Activated B cell treated with CpG ODN at 0.5 μM for 24 hours (primary cell): ENCODE measurements around the gene DSCAML1. TPM values are rescaled to one million over a fixed set of nuclear protein-coding genes. Genes with fewer than 3 reads are reported as not detected.

Source experiments
- ATAC-seq: fragments of 200-7000 bp; cut with Tn5 transposase; one replicate; pipeline ENCODE4 v1.10.0; 2021; ENCODE audit warnings: low read depth, mild to moderate bottlenecking, moderate library complexity
- CTCF ChIA-PET: fragments of 350-600 bp; sonication (Branson Sonifier 250); formaldehyde crosslinking; loops from one replicate; lab custom pipeline; 2021; ENCODE audit warnings: antibody characterized with exemption; lab: Charles Lee
- POLR2A ChIA-PET: fragments of 350-600 bp; sonication (Branson Sonifier 250); formaldehyde crosslinking; loops from one replicate; lab custom pipeline; 2021; ENCODE audit warnings: antibody characterized with exemption; lab: Charles Lee
- DNase-seq: peaks from one replicate; pipeline ENCODE4 v3.0.0; 2022
- H3K27ac Mint-ChIP-seq: one replicate; pipeline ENCODE4 v1.8.0; 2020; ENCODE audit warnings: mixed read lengths
- H3K27me3 Mint-ChIP-seq: one replicate; pipeline ENCODE4 v1.8.0; 2021; ENCODE audit warnings: mixed read lengths
- H3K36me3 Mint-ChIP-seq: one replicate; pipeline ENCODE4 v1.8.0; 2021; ENCODE audit warnings: low read depth, mixed read lengths
- H3K4me1 Mint-ChIP-seq: one replicate; pipeline ENCODE4 v1.8.0; 2021; ENCODE audit warnings: mixed read lengths
- H3K4me3 Mint-ChIP-seq: one replicate; pipeline ENCODE4 v1.8.0; 2020; ENCODE audit warnings: mild to moderate bottlenecking, mixed read lengths
- H3K9me3 Mint-ChIP-seq: one replicate; pipeline ENCODE4 v1.8.0; 2020; ENCODE audit warnings: mixed read lengths
- intact Hi-C: fragments of 100-400 bp; cut with micrococcal nuclease; formaldehyde crosslinking; loops from one replicate; pipeline ENCODE4 v1.15.1; 2024
- total RNA-seq: library from RNA; stranded (reverse); gene quantifications from 2 replicates; pipeline ENCODE4 v1.2.3, GENCODE V29; 2022
- TF ChIP-seq, protein P1 (sequence below): fragments of 200-600 bp; IDR thresholded peaks from one replicate; pipeline ENCODE4 v1.8.0; 2022; ENCODE audit warnings: antibody characterized with exemption, mild to moderate bottlenecking

The DSCAML1 gene
- total RNA-seq, 1 donor from 2014 or later = 3.6 TPM

DNA sequence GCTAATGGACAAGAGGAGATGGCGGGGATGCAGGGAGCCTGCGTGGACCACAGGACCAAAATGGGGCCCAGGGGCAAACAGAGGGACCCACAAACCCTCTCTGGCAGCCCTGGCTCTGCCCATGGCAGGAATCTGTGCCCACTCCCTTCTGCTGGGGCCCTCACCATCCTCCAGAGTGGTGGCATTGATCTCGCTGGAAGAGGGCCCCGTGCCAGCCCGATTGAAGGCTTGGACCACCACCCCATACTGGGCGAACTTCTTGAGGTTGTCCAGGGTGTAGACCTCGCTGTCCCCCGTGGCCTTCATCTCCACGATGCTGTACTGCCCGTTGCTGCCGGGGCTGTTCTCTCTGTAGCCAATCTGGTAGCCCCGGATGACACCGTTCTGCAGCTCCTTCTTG lies 332.2 kb downstream of the DSCAML1 start:
- ATAC-seq (no peak), DNase-seq (no peak)
- POLR2A ChIA-PET = no interaction called here
- Mint-ChIP-seq H3K4me3 (no peak overlapping the region), H3K27me3 (peaks cover 4% of the 10 kb centered on the region), H3K36me3 (no peaks in the 10 kb centered on the region), H3K27ac (no peak overlapping the region), H3K9me3 (no peaks in the 10 kb centered on the region), H3K4me1 (no peaks in the 10 kb centered on the region)
- TF ChIP-seq, protein P1, sequence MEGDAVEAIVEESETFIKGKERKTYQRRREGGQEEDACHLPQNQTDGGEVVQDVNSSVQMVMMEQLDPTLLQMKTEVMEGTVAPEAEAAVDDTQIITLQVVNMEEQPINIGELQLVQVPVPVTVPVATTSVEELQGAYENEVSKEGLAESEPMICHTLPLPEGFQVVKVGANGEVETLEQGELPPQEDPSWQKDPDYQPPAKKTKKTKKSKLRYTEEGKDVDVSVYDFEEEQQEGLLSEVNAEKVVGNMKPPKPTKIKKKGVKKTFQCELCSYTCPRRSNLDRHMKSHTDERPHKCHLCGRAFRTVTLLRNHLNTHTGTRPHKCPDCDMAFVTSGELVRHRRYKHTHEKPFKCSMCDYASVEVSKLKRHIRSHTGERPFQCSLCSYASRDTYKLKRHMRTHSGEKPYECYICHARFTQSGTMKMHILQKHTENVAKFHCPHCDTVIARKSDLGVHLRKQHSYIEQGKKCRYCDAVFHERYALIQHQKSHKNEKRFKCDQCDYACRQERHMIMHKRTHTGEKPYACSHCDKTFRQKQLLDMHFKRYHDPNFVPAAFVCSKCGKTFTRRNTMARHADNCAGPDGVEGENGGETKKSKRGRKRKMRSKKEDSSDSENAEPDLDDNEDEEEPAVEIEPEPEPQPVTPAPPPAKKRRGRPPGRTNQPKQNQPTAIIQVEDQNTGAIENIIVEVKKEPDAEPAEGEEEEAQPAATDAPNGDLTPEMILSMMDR = no peak
- CTCF ChIA-PET = no interaction called here
- intact Hi-C loops = no loop called here

DNA sequence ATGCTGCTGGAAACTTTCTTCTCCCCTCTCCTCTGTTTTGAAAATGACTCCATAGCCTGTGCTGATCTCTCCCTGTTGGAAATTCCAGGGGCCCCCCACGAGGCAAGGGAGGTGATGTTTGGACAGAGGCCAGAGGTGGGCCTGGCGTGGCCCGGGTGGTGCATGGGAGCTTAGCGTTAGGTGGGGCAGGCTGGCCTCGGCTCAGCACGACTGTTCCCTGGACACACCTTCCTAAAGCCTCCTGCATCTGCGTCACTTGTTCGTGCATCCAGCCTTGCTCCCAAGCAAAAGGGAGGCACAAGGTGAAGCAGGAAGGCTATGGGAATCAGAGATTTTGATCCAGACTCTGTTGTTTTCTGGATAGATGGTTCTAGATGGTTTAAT lies 334.2 kb downstream of the DSCAML1 start:
- H3K27ac Mint-ChIP-seq = no peak overlapping the region

DNA sequence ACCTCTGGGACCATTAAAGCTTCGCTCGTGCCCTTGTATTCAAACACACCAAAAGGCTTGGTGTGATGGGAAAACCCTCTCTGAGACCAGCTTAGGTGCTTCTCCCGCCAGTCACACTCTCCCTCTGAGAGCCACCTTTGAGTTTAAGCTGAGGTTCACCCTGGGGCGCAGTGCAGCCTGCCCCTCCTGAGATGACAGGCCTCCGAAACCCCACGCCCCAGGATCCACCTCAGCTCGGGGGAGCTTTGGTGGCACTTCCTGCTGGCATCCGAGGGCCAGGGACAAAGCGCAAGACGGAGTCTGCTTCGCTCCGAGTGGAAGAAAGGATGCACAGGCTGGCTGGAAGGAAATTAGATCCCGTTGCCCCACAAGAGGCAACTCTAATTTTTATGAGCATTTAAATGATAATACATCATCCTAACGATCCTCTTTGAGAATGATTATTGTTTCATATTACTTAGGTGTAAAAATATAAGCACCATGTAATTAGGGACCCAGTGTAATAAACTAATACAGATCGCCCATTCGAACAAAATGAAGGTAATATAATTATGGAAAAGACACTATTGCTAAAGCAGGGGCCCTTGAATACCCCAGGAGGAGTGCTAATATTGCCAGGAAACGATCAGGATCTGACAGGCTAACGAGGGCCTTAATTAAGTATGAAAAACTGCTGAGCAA lies 334.7 kb downstream of the DSCAML1 start:
- Mint-ChIP-seq H3K4me1 (peaks cover 4% of the 10 kb centered on the region), H3K27me3 (no peaks in the 10 kb centered on the region), H3K36me3 (no peaks in the 10 kb centered on the region), H3K27ac (no peak overlapping the region), H3K4me3 (no peak overlapping the region), H3K9me3 (no peaks in the 10 kb centered on the region)
- ATAC-seq = no peak
- ChIA-PET POLR2A (no interaction called here), CTCF (no interaction called here)
- intact Hi-C loops = no loop called here
- TF ChIP-seq, protein P1 = no peak
- DNase-seq = no peak

More for the DNA sequence above, 334.2 kb downstream of the DSCAML1 start:
- ATAC-seq (no peak), DNase-seq (no peak)
- intact Hi-C loops = no loop called here
- POLR2A ChIA-PET = no interaction called here
- CTCF ChIA-PET = no interaction called here
- TF ChIP-seq, protein P1 = no peak
- Mint-ChIP-seq H3K36me3 (no peaks in the 10 kb centered on the region), H3K4me1 (peaks cover 4% of the 10 kb centered on the region), H3K4me3 (no peak overlapping the region), H3K27me3 (no peaks in the 10 kb centered on the region), H3K9me3 (no peaks in the 10 kb centered on the region)

DNA sequence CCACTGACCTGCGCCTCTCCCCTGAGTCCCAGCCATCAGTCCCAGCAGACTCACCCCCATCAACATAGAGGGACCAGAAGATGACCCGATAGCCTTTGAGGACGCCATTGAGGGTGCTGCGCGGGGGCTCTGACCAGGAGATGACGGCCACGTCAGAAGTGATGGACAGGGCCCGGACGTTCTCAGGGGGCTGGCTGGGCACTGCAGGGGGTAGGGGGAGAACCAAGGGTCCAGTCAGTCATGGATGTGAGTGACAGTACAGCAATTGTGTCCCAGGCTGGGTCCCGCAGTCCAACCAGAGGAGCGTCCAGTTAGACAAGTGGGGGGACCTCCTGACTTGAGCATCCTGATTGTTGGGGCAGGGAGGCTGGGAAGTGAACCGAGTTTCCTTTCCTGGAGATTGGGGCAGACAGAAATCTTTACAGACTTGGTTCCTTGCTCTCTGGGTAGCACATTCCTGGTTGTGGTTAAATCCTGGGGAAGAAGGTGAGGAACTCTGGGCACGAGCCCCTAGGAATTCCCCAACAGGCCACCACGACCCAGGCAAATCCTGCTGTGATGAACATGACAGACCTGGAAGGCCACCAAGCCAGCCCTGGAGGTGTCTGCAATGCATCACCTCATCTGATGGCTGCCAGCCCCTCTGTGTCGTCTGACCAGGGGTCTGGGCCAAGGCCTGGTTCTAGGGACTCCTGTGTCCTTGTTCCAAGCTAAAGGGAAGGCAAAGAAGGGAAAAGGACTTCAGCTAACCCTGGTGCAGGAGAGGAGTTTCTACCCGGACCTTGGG lies 335.4 kb downstream of the DSCAML1 start:
- ChIA-PET POLR2A (no interaction called here), CTCF (no interaction called here)
- intact Hi-C loops = no loop called here
- Mint-ChIP-seq H3K36me3 (no peaks in the 10 kb centered on the region), H3K4me1 (peaks cover 4% of the 10 kb centered on the region), H3K9me3 (no peaks in the 10 kb centered on the region), H3K4me3 (no peak overlapping the region), H3K27ac (no peak overlapping the region), H3K27me3 (no peaks in the 10 kb centered on the region)
- TF ChIP-seq, protein P1 = no peak
- DNase-seq = no peak
- ATAC-seq = no peak

DNA sequence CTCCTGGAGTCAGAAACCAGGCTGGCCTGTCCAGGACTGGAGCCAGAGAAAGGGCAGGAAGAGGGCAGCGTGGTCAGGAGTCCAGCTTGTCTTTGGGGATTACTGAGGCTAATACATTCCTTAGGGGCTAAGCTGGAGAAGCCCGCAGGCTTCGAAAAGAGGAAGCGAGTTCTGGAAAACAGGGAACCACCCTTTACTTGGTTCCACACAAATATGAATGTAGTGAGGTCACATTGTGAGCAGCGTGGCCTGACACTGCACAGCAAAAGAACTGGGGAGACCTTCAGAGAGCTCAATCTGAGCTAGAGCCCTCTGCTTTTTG lies 337.1 kb downstream of the DSCAML1 start:
- Mint-ChIP-seq H3K27me3 (no peaks in the 10 kb centered on the region), H3K36me3 (no peaks in the 10 kb centered on the region), H3K27ac (no peak overlapping the region), H3K9me3 (no peaks in the 10 kb centered on the region), H3K4me1 (peaks cover 4% of the 10 kb centered on the region), H3K4me3 (no peak overlapping the region)
- ChIA-PET CTCF (no interaction called here), POLR2A (no interaction called here)
- TF ChIP-seq, protein P1 = no peak
- ATAC-seq (no peak), DNase-seq (no peak)
- intact Hi-C loops = no loop called here
